ENCODE measurements around the gene KRT7.

GRCh38 chr12:52270541-52271070 lies 37.6 kb downstream of the KRT7 start:
- no peak for TF ChIP-seq CTCF (IDR thresholded peaks at IDR 0.05)
- TF ChIP-seq POLR2A (IDR thresholded peaks at IDR 0.05): no peak
- no peak for TF ChIP-seq POLR2AphosphoS5 (IDR thresholded peaks at IDR 0.05)
- TF ChIP-seq EP300 (IDR thresholded peaks at IDR 0.05): no peak

Data from suprapubic skin (tissue), 4 donors.